Peyer's patch (tissue), 4 donors: ENCODE data around the gene PLAU.

Experiments used
- POLR2A ChIP-seq, 2 donors: fragments of 450-650 bp; IDR thresholded peaks; one replicate each; pipeline ENCODE4 v1.5.1; 2017; ENCODE audit warnings: antibody characterized with exemption in 2 of 2, mild to moderate bottlenecking in 2 of 2, moderate library complexity in 2 of 2
- TF ChIP-seq, protein P1 (sequence below), 6 experiments: fragments of 450-650 bp in 4 of 6; fragments of 200-600 bp in 2 of 6; sonication (generic) in 1 of 6; IDR thresholded peaks; one replicate each; pipeline ENCODE4 v1.5.1; 2017 to 2019; ENCODE audit warnings: antibody characterized with exemption in 6 of 6, mild to moderate bottlenecking in 3 of 6, moderate library complexity in 1 of 6

DNA sequence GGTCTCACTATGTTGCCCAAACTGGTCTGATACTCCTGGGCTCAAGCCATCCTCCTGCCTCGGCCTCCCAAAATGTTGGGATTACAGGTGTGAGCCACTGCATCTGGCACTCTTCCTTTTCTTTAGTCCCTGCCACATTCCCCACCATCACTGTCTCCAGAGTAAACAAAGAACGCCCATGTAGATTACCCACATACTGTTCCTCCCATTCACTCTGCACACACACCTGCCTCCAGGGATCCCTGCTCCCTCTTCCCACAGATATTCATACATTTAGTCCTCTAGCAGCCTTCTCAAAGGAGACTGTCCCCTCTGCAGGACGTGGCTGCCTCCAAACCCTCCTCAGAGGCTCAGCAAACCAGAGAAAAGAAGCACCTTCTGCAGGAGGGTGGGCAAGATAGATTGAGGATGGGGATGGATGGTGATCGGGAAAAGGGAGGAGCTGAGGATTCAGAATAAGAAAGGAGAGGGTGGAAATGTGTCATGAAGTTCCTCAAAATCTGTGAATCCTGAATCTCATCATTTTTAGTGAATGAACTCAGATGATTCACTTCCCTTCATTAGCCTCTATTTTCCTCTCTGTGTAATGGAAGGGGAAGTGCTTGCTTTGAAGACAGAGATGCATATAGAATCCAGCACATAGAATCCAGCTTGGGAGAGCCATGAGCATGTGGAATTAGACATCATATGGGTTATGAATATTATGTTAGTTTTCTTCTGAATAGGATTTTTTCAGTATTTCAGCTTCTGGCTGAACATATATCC, 5.5 kb upstream of the PLAU start:
- TF ChIP-seq, protein P1, sequence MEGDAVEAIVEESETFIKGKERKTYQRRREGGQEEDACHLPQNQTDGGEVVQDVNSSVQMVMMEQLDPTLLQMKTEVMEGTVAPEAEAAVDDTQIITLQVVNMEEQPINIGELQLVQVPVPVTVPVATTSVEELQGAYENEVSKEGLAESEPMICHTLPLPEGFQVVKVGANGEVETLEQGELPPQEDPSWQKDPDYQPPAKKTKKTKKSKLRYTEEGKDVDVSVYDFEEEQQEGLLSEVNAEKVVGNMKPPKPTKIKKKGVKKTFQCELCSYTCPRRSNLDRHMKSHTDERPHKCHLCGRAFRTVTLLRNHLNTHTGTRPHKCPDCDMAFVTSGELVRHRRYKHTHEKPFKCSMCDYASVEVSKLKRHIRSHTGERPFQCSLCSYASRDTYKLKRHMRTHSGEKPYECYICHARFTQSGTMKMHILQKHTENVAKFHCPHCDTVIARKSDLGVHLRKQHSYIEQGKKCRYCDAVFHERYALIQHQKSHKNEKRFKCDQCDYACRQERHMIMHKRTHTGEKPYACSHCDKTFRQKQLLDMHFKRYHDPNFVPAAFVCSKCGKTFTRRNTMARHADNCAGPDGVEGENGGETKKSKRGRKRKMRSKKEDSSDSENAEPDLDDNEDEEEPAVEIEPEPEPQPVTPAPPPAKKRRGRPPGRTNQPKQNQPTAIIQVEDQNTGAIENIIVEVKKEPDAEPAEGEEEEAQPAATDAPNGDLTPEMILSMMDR (IDR thresholded peaks at IDR 0.05), result no peak
- no peak for TF ChIP-seq POLR2A (IDR thresholded peaks at IDR 0.05)
